ENCODE data around the gene VPS41. TPM values are rescaled to one million over a fixed set of nuclear protein-coding genes. Genes with fewer than 3 reads are reported as not detected.

VPS41 gene
- total RNA-seq, 1 donor from 2014 or later, result 95.5 TPM

- TF ChIP-seq CTCF (conservative IDR thresholded peaks at IDR 0.05), result no peak
- Mint-ChIP-seq H3K27ac (no peak overlapping the region), H3K4me3 (no peak overlapping the region), H3K9me3 (no peaks in the 10 kb centered on the region), H3K4me1 (ENCODE audit: unreplicated experiment) (peaks cover 10% of the 10 kb centered on the region), H3K27me3 (no peaks in the 10 kb centered on the region), H3K36me3 (peaks cover 5% of the 10 kb centered on the region)
- DNase-seq (ENCODE audit: extremely low spot score, unreplicated experiment), result no peak
These were observed 74.6 kb downstream of the VPS41 start for GRCh38 chr7:38834357-38834756.

GRCh38 chr7:38833329-38833728, 75.7 kb downstream of the VPS41 start:
- Mint-ChIP-seq H3K9me3 (no peaks in the 10 kb centered on the region), H3K27me3 (no peaks in the 10 kb centered on the region), H3K27ac (no peak overlapping the region), H3K4me1 (ENCODE audit: unreplicated experiment) (peaks cover 5% of the 10 kb centered on the region), H3K4me3 (no peak overlapping the region), H3K36me3 (no peaks in the 10 kb centered on the region)
- no peak for DNase-seq (ENCODE audit: extremely low spot score, unreplicated experiment)
- no peak for TF ChIP-seq CTCF (conservative IDR thresholded peaks at IDR 0.05)

- Mint-ChIP-seq H3K9me3 (no peaks in the 10 kb centered on the region), H3K36me3 (no peaks in the 10 kb centered on the region), H3K4me1 (ENCODE audit: unreplicated experiment) (peaks cover 5% of the 10 kb centered on the region), H3K4me3 (no peak overlapping the region), H3K27ac (no peak overlapping the region), H3K27me3 (no peaks in the 10 kb centered on the region)
- TF ChIP-seq CTCF (conservative IDR thresholded peaks at IDR 0.05), result no peak
- DNase-seq (ENCODE audit: extremely low spot score, unreplicated experiment), result no peak
These were observed 77.6 kb downstream of the VPS41 start for GRCh38 chr7:38831259-38831996.

GRCh38 chr7:38830826-38831225, 78.2 kb downstream of the VPS41 start:
- Mint-ChIP-seq H3K36me3 (no peaks in the 10 kb centered on the region), H3K27ac (no peak overlapping the region), H3K4me1 (ENCODE audit: unreplicated experiment) (peaks cover 10% of the 10 kb centered on the region), H3K27me3 (no peaks in the 10 kb centered on the region), H3K4me3 (no peak overlapping the region), H3K9me3 (no peaks in the 10 kb centered on the region)
- no peak for DNase-seq (ENCODE audit: extremely low spot score, unreplicated experiment)
- no peak for TF ChIP-seq CTCF (conservative IDR thresholded peaks at IDR 0.05)

- no peak for TF ChIP-seq CTCF (conservative IDR thresholded peaks at IDR 0.05)
- Mint-ChIP-seq H3K4me3 (no peak overlapping the region), H3K27ac (no peak overlapping the region), H3K9me3 (no peaks in the 10 kb centered on the region), H3K36me3 (no peaks in the 10 kb centered on the region), H3K27me3 (no peaks in the 10 kb centered on the region), H3K4me1 (ENCODE audit: unreplicated experiment) (peaks cover 12% of the 10 kb centered on the region)
- DNase-seq (ENCODE audit: extremely low spot score, unreplicated experiment), result no peak
These were observed 79.4 kb downstream of the VPS41 start for GRCh38 chr7:38829488-38830165.

All from type B pancreatic cell (in vitro differentiated cells).